GM23338 (cell line): ENCODE data around the gene MAP3K4. TPM values are rescaled to one million over a fixed set of nuclear protein-coding genes. Genes with fewer than 3 reads are reported as not detected.

Source experiments
- ATAC-seq: fragments of 200-7000 bp; cut with Tn5 transposase; 3 replicates; pipeline ENCODE4 v1.9.1; 2020
- DNase-seq: peaks from one replicate; pipeline ENCODE4 v3.0.0-alpha.2; 2015; ENCODE audit warnings: low spot score
- H2AFZ ChIP-seq: fragments of 200-600 bp; sonication (generic); 2 replicates; pipeline ENCODE4 v1.8.0; 2016; ENCODE audit warnings: antibody characterized with exemption, mild to moderate bottlenecking, moderate library complexity
- H3F3A ChIP-seq: fragments of 200-600 bp; sonication (generic); replicated peaks from 2 replicates; pipeline ENCODE4 v1.8.0; 2017; ENCODE audit warnings: antibody characterized with exemption, mixed run types, low read depth
- H3K27ac ChIP-seq: fragments of 200-600 bp; sonication (generic); 2 replicates; pipeline ENCODE4 v1.6.1; 2016; ENCODE audit warnings: low read depth
- H3K27me3 ChIP-seq: fragments of 200-600 bp; sonication (generic); 2 replicates; pipeline ENCODE4 v1.8.0; 2016; ENCODE audit warnings: mild to moderate bottlenecking, mixed run types, moderate library complexity; ENCODE audit not compliant: insufficient read depth
- H3K36me3 ChIP-seq: fragments of 200-600 bp; sonication (generic); 2 replicates; pipeline ENCODE4 v1.8.0; 2016; ENCODE audit warnings: mild to moderate bottlenecking; ENCODE audit not compliant: insufficient read depth
- H3K4me1 ChIP-seq: fragments of 200-600 bp; sonication (generic); 2 replicates; pipeline ENCODE4 v1.8.0; 2016; ENCODE audit warnings: mild to moderate bottlenecking, moderate library complexity; ENCODE audit not compliant: insufficient read depth
- H3K4me2 ChIP-seq: fragments of 200-600 bp; sonication (generic); 2 replicates; pipeline ENCODE4 v1.7.1; 2017; ENCODE audit warnings: mixed run types
- H3K4me3 ChIP-seq: fragments of 200-600 bp; sonication (generic); 2 replicates; pipeline ENCODE4 v1.6.1; 2016; ENCODE audit warnings: mixed run types
- H3K79me2 ChIP-seq: fragments of 200-600 bp; sonication (generic); replicated peaks from 2 replicates; pipeline ENCODE4 v1.8.0; 2017; ENCODE audit warnings: mild to moderate bottlenecking; ENCODE audit not compliant: insufficient read depth
- H3K9me2 ChIP-seq: fragments of 200-600 bp; sonication (generic); 2 replicates; pipeline ENCODE4 v1.8.0; 2017; ENCODE audit not compliant: insufficient read depth
- H4K20me1 ChIP-seq: fragments of 200-600 bp; sonication (generic); replicated peaks from 2 replicates; pipeline ENCODE4 v1.8.0; 2017; ENCODE audit warnings: mild to moderate bottlenecking; ENCODE audit not compliant: insufficient read depth
- H3K27ac Mint-ChIP-seq: 2 replicates; pipeline ENCODE4 v1.8.0; 2020; ENCODE audit warnings: inconsistent platforms, mild to moderate bottlenecking, moderate library complexity, mixed read lengths
- H3K27me3 Mint-ChIP-seq: 3 replicates; pipeline ENCODE4 v1.8.0; 2022; ENCODE audit warnings: low read depth, mild to moderate bottlenecking, moderate library complexity, mixed read lengths, inconsistent platforms; ENCODE audit not compliant: insufficient read depth, poor library complexity
- H3K36me3 Mint-ChIP-seq: 3 replicates; pipeline ENCODE4 v1.8.0; 2021; ENCODE audit warnings: low read depth, mild to moderate bottlenecking, inconsistent platforms, moderate library complexity, mixed read lengths
- H3K4me1 Mint-ChIP-seq: 3 replicates; pipeline ENCODE4 v1.8.0; 2020; ENCODE audit warnings: mild to moderate bottlenecking, inconsistent platforms, mixed read lengths
- H3K4me3 Mint-ChIP-seq: 3 replicates; pipeline ENCODE4 v1.8.0; 2021; ENCODE audit warnings: moderate library complexity, mild to moderate bottlenecking, inconsistent platforms, mixed read lengths
- H3K9me3 Mint-ChIP-seq: 3 replicates; pipeline ENCODE4 v1.8.0; 2020; ENCODE audit warnings: moderate library complexity, mild to moderate bottlenecking, inconsistent platforms, mixed read lengths
- CTCF ChIP-seq, 2 experiments: fragments of 200-600 bp in 1 of 2; sonication (generic) in 1 of 2; conservative IDR thresholded peaks; 2 replicates each; pipeline versions ENCODE4 v1.5.1 to v1.6.1; 2016 to 2017; ENCODE audit warnings: antibody characterized with exemption in 2 of 2, low read depth in 2 of 2, mild to moderate bottlenecking in 2 of 2, moderate library complexity in 1 of 2
- JUNB ChIP-seq: IDR thresholded peaks from one replicate; pipeline ENCODE4 v1.6.1; 2016; ENCODE audit warnings: antibody characterized with exemption; ENCODE audit not compliant: unreplicated experiment
- polyA plus RNA-seq: library from polyadenylated mRNA; unstranded; fragments of >200 nt; fragmentation: Nextera tagmentation; extraction: Ambion mirVana; gene quantifications from 2 replicates; pipeline ENCODE4 v1.2.1, GENCODE V29; 2016
- total RNA-seq: library from RNA; depleted of rRNA; stranded (reverse); fragments of >200 nt; shearing (Covaris generic); gene quantifications from 2 replicates; pipeline ENCODE4 v1.2.3, GENCODE V29; 2014

MAP3K4 gene
- total and polyA plus RNA-seq, 2 experiments from 2014 or later: 44.4 to 48.8 TPM

DNA sequence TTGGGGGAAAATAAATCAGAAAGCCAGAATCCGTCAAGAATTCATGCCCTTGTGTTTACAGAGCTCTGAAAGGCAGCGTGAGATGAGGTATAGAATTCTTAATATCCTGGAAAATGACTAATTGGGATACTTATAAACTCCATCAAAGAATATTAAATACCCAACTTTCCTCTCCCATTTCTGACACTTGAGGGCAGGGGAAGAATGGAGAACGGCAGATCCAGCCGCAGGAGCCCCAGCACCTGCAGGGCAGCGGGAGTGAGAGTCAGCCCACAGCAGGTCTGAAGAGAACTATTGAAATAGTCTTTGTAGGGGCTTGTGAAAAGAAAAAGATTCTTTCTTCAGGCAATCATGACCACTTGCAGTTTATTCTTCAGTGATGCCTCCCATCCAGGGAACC is 175.1 kb downstream of the MAP3K4 start:
- H3K36me3 Mint-ChIP-seq: peaks cover 58% of the 10 kb centered on the region
- TF ChIP-seq CTCF (conservative IDR thresholded peaks at IDR 0.05; ENCODE audit: low read depth in 2 of 2): 0 out of 4 replicates have a peak, but pooled peaks of 1 of the 2 experiments have one; percentile 13
- no peak for TF ChIP-seq JUNB
- no peak overlapping the region for H3K4me2 ChIP-seq
- peaks cover 7% of the 10 kb centered on the region for H3K27me3 Mint-ChIP-seq
- H3K4me3 ChIP-seq: no peak overlapping the region
- no peak overlapping the region for H3K27ac Mint-ChIP-seq
- H3K4me1 ChIP-seq: peaks cover 14% of the 10 kb centered on the region
- no peaks in the 10 kb centered on the region for H3K27me3 ChIP-seq
- no peak for DNase-seq
- H3K4me1 Mint-ChIP-seq: peaks cover 61% of the 10 kb centered on the region
- no peak overlapping the region for H2AFZ ChIP-seq
- ATAC-seq: no peak; the same call in 2 of the 3 replicates
- no peaks in the 10 kb centered on the region for H3K36me3 ChIP-seq
- H3F3A ChIP-seq: no peaks in the 10 kb centered on the region
- H3K9me2 ChIP-seq: no peaks in the 10 kb centered on the region
- peaks cover 19% of the 10 kb centered on the region for H3K79me2 ChIP-seq
- H4K20me1 ChIP-seq: peaks cover 12% of the 10 kb centered on the region; the same call in 1 of the 2 replicates
- H3K4me3 Mint-ChIP-seq: no peak overlapping the region
- no peak overlapping the region for H3K27ac ChIP-seq
- peaks cover 3% of the 10 kb centered on the region; the same call in 2 of the 3 replicates for H3K9me3 Mint-ChIP-seq
